ENCODE measurements around the gene UBE2J1.

Gene UBE2J1

GRCh38 chr6:89388846-89389245, 36.3 kb upstream of the UBE2J1 start:
- Histone ChIP-seq H3K4me3 (ENCODE audit: low read length in 2 of 2) (no peak overlapping the region), H3K14ac (ENCODE audit: low read length) (no peak overlapping the region), H3K4me2 (ENCODE audit: insufficient read depth, low read length, poor library complexity, severe bottlenecking) (no peak overlapping the region), H2BK15ac (ENCODE audit: low read length) (no peak overlapping the region), H2AFZ (ENCODE audit: low read length) (no peak overlapping the region), H2BK120ac (ENCODE audit: low read depth, low read length) (no peak overlapping the region), H3K23ac (ENCODE audit: low read depth, low read length, poor library complexity) (no peak overlapping the region), H2BK12ac (ENCODE audit: low read length) (no peak overlapping the region), H3K4me1 (ENCODE audit: control insufficient read depth in 2 of 2, insufficient read depth in 1 of 2, low read depth in 1 of 2, low read length in 2 of 2) (peaks cover 0 to 2% of the 10 kb centered on the region in 2 donors), H3K79me1 (ENCODE audit: low read depth, low read length) (no peaks in the 10 kb centered on the region), H3K36me3 (replicated peaks in 1 of 2; ENCODE audit: control insufficient read depth in 2 of 2, insufficient read depth in 2 of 2, low read length in 2 of 2) (peaks cover 0 to 28% of the 10 kb centered on the region in 2 donors), H3K9me3 (replicated peaks in 1 of 2; ENCODE audit: control insufficient read depth in 2 of 2, insufficient read depth in 1 of 2, low read depth in 1 of 2, low read length in 2 of 2) (no peaks in the 10 kb centered on the region), H3K9ac (ENCODE audit: low read depth, low read length, poor library complexity) (no peak overlapping the region), H4K8ac (ENCODE audit: low read depth, low read length) (no peak overlapping the region), H3K27me3 (ENCODE audit: control insufficient read depth in 3 of 3, insufficient read depth in 3 of 3, low read depth in 1 of 3, low read length in 3 of 3) (no peaks in the 10 kb centered on the region), H2AK5ac (ENCODE audit: low read depth, low read length) (no peak overlapping the region), H3K27ac (replicated peaks; ENCODE audit: low read length) (no peak overlapping the region), H3K4ac (ENCODE audit: low read length) (no peak overlapping the region), H3K18ac (ENCODE audit: low read length) (no peak overlapping the region), H4K91ac (ENCODE audit: low read depth, low read length, poor library complexity) (no peak overlapping the region), H2BK5ac (ENCODE audit: low read length) (no peak overlapping the region)
- WGBS, 2 donors (ENCODE audit: extremely low coverage in 2 of 2, insufficient read length in 2 of 2, insufficient replicate concordance in 1 of 2): no CpG with 5 or more reads among the region's 6 CpGs
- no peak for DNase-seq (ENCODE audit: low spot score)

GRCh38 chr6:89387516-89388201, 35.1 kb upstream of the UBE2J1 start:
- Histone ChIP-seq H2BK15ac (ENCODE audit: low read length) (no peak overlapping the region), H3K36me3 (replicated peaks in 1 of 2; ENCODE audit: control insufficient read depth in 2 of 2, insufficient read depth in 2 of 2, low read length in 2 of 2) (peaks cover 0 to 28% of the 10 kb centered on the region in 2 donors), H3K79me1 (ENCODE audit: low read depth, low read length) (no peaks in the 10 kb centered on the region), H3K9me3 (replicated peaks in 1 of 2; ENCODE audit: control insufficient read depth in 2 of 2, insufficient read depth in 1 of 2, low read depth in 1 of 2, low read length in 2 of 2) (no peaks in the 10 kb centered on the region), H2AFZ (ENCODE audit: low read length) (no peak overlapping the region), H3K4ac (ENCODE audit: low read length) (no peak overlapping the region), H3K9ac (ENCODE audit: low read depth, low read length, poor library complexity) (no peak overlapping the region), H4K91ac (ENCODE audit: low read depth, low read length, poor library complexity) (no peak overlapping the region), H3K4me2 (ENCODE audit: insufficient read depth, low read length, poor library complexity, severe bottlenecking) (no peak overlapping the region), H3K4me1 (ENCODE audit: control insufficient read depth in 2 of 2, insufficient read depth in 1 of 2, low read depth in 1 of 2, low read length in 2 of 2) (peaks cover 0 to 2% of the 10 kb centered on the region in 2 donors), H2AK5ac (ENCODE audit: low read depth, low read length) (no peak overlapping the region), H3K4me3 (ENCODE audit: low read length in 2 of 2) (no peak overlapping the region), H2BK120ac (ENCODE audit: low read depth, low read length) (no peak overlapping the region), H3K23ac (ENCODE audit: low read depth, low read length, poor library complexity) (no peak overlapping the region), H3K18ac (ENCODE audit: low read length) (no peak overlapping the region), H3K14ac (ENCODE audit: low read length) (no peak overlapping the region), H3K27me3 (ENCODE audit: control insufficient read depth in 3 of 3, insufficient read depth in 3 of 3, low read depth in 1 of 3, low read length in 3 of 3) (no peaks in the 10 kb centered on the region), H2BK12ac (ENCODE audit: low read length) (no peak overlapping the region), H3K27ac (replicated peaks; ENCODE audit: low read length) (no peak overlapping the region), H4K8ac (ENCODE audit: low read depth, low read length) (no peak overlapping the region), H2BK5ac (ENCODE audit: low read length) (no peak overlapping the region)
- DNase-seq (ENCODE audit: low spot score): no peak
- no CpG with 5 or more reads among the region's 9 CpGs for WGBS, 2 donors (ENCODE audit: extremely low coverage in 2 of 2, insufficient read length in 2 of 2, insufficient replicate concordance in 1 of 2)

- Histone ChIP-seq H3K14ac (ENCODE audit: low read length) (no peak overlapping the region), H2BK5ac (ENCODE audit: low read length) (no peak overlapping the region), H3K9me3 (replicated peaks in 1 of 2; ENCODE audit: control insufficient read depth in 2 of 2, insufficient read depth in 1 of 2, low read depth in 1 of 2, low read length in 2 of 2) (no peaks in the 10 kb centered on the region), H3K4me3 (ENCODE audit: low read length in 2 of 2) (no peak overlapping the region), H4K91ac (ENCODE audit: low read depth, low read length, poor library complexity) (no peak overlapping the region), H3K27ac (replicated peaks; ENCODE audit: low read length) (no peak overlapping the region), H2AK5ac (ENCODE audit: low read depth, low read length) (no peak overlapping the region), H3K23ac (ENCODE audit: low read depth, low read length, poor library complexity) (no peak overlapping the region), H3K27me3 (ENCODE audit: control insufficient read depth in 3 of 3, insufficient read depth in 3 of 3, low read depth in 1 of 3, low read length in 3 of 3) (no peaks in the 10 kb centered on the region), H3K18ac (ENCODE audit: low read length) (no peak overlapping the region), H4K8ac (ENCODE audit: low read depth, low read length) (no peak overlapping the region), H2BK120ac (ENCODE audit: low read depth, low read length) (no peak overlapping the region), H3K36me3 (replicated peaks in 1 of 2; ENCODE audit: control insufficient read depth in 2 of 2, insufficient read depth in 2 of 2, low read length in 2 of 2) (peaks cover 0 to 28% of the 10 kb centered on the region in 2 donors), H3K9ac (ENCODE audit: low read depth, low read length, poor library complexity) (no peak overlapping the region), H3K4ac (ENCODE audit: low read length) (no peak overlapping the region), H2AFZ (ENCODE audit: low read length) (no peak overlapping the region), H3K4me2 (ENCODE audit: insufficient read depth, low read length, poor library complexity, severe bottlenecking) (no peak overlapping the region), H3K4me1 (ENCODE audit: control insufficient read depth in 2 of 2, insufficient read depth in 1 of 2, low read depth in 1 of 2, low read length in 2 of 2) (peaks cover 0 to 2% of the 10 kb centered on the region in 2 donors), H2BK15ac (ENCODE audit: low read length) (no peak overlapping the region), H2BK12ac (ENCODE audit: low read length) (no peak overlapping the region), H3K79me1 (ENCODE audit: low read depth, low read length) (no peaks in the 10 kb centered on the region)
- DNase-seq (ENCODE audit: low spot score): no peak
- WGBS, 2 donors (ENCODE audit: extremely low coverage in 2 of 2, insufficient read length in 2 of 2, insufficient replicate concordance in 1 of 2): no CpG with 5 or more reads among the region's 6 CpGs
Observed at GRCh38 chr6:89386917-89387491, 34.5 kb upstream of the UBE2J1 start.

- no CpG with 5 or more reads among the region's 7 CpGs for WGBS, 2 donors (ENCODE audit: extremely low coverage in 2 of 2, insufficient read length in 2 of 2, insufficient replicate concordance in 1 of 2)
- Histone ChIP-seq H3K27me3 (ENCODE audit: control insufficient read depth in 3 of 3, insufficient read depth in 3 of 3, low read depth in 1 of 3, low read length in 3 of 3) (no peaks in the 10 kb centered on the region), H3K4me1 (ENCODE audit: control insufficient read depth in 2 of 2, insufficient read depth in 1 of 2, low read depth in 1 of 2, low read length in 2 of 2) (peaks cover 0 to 2% of the 10 kb centered on the region in 2 donors), H3K4ac (ENCODE audit: low read length) (no peak overlapping the region), H2AFZ (ENCODE audit: low read length) (no peak overlapping the region), H3K9me3 (replicated peaks in 1 of 2; ENCODE audit: control insufficient read depth in 2 of 2, insufficient read depth in 1 of 2, low read depth in 1 of 2, low read length in 2 of 2) (no peaks in the 10 kb centered on the region), H3K36me3 (replicated peaks in 1 of 2; ENCODE audit: control insufficient read depth in 2 of 2, insufficient read depth in 2 of 2, low read length in 2 of 2) (peaks cover 0 to 34% of the 10 kb centered on the region in 2 donors), H4K91ac (ENCODE audit: low read depth, low read length, poor library complexity) (no peak overlapping the region), H2BK120ac (ENCODE audit: low read depth, low read length) (no peak overlapping the region), H3K4me3 (ENCODE audit: low read length in 2 of 2) (no peak overlapping the region), H3K79me1 (ENCODE audit: low read depth, low read length) (no peaks in the 10 kb centered on the region), H2AK5ac (ENCODE audit: low read depth, low read length) (no peak overlapping the region), H3K9ac (ENCODE audit: low read depth, low read length, poor library complexity) (no peak overlapping the region), H3K14ac (ENCODE audit: low read length) (no peak overlapping the region), H2BK15ac (ENCODE audit: low read length) (peak overlapping the region; percentile 37), H3K27ac (replicated peaks; ENCODE audit: low read length) (no peak overlapping the region), H2BK5ac (ENCODE audit: low read length) (no peak overlapping the region), H3K18ac (ENCODE audit: low read length) (peak overlapping the region; percentile 48), H3K23ac (ENCODE audit: low read depth, low read length, poor library complexity) (no peak overlapping the region), H2BK12ac (ENCODE audit: low read length) (no peak overlapping the region), H3K4me2 (ENCODE audit: insufficient read depth, low read length, poor library complexity, severe bottlenecking) (no peak overlapping the region), H4K8ac (ENCODE audit: low read depth, low read length) (no peak overlapping the region)
- DNase-seq (ENCODE audit: low spot score): no peak
Observed at GRCh38 chr6:89385846-89386245, 33.3 kb upstream of the UBE2J1 start.
